Spleen (tissue), 11 donors: ENCODE results near the gene DDX55. TPM values are rescaled to one million over a fixed set of nuclear protein-coding genes. Genes with fewer than 3 reads are reported as not detected.
A peak's percentile ranks its signal among the peaks of the same experiment; 100 is the strongest.
"Not testable (repeated sequence)": the region's sequence is repeated elsewhere in the genome, so short reads cannot be mapped to it uniquely, and the experiment has no call there.

Experiments used
- DNase-seq: peaks from one replicate; pipeline ENCODE4 v3.0.0-alpha.2; 2020
- H3K27ac ChIP-seq, 8 donors: fragments of 200-600 bp; sonication (generic) in 7 of 8; 1 replicate in 4 of 8; 2 replicates in 4 of 8; pipeline versions ENCODE4 v1.5.0 to v1.8.0; 2016 to 2021; ENCODE audit warnings: inconsistent platforms in 4 of 8, mild to moderate bottlenecking in 4 of 8, moderate library complexity in 1 of 8
- H3K27me3 ChIP-seq, 7 donors: fragments of 200-600 bp; sonication (generic) in 6 of 7; replicated peaks in 1 of 7; 1 replicate in 4 of 7; 2 replicates in 3 of 7; pipeline versions ENCODE4 v1.5.0 to v1.8.0; 2016 to 2021; ENCODE audit warnings: inconsistent platforms in 3 of 7, mild to moderate bottlenecking in 1 of 7
- H3K36me3 ChIP-seq, 6 donors: fragments of 200-600 bp; sonication (generic) in 5 of 6; 1 replicate in 4 of 6; 2 replicates in 2 of 6; pipeline versions ENCODE4 v1.5.0 to v1.8.0; 2016 to 2021; ENCODE audit warnings: inconsistent platforms in 2 of 6
- H3K4me1 ChIP-seq, 6 donors: fragments of 200-600 bp; sonication (generic) in 5 of 6; 1 replicate in 3 of 6; 2 replicates in 3 of 6; pipeline versions ENCODE4 v1.5.0 to v1.8.0; 2016 to 2021; ENCODE audit warnings: inconsistent platforms in 3 of 6
- H3K4me3 ChIP-seq, 8 donors: fragments of 200-600 bp; sonication (generic) in 7 of 8; 1 replicate in 4 of 8; 2 replicates in 4 of 8; pipeline versions ENCODE4 v1.5.0 to v1.8.0; 2016 to 2021; ENCODE audit warnings: inconsistent platforms in 4 of 8, mild to moderate bottlenecking in 4 of 8, moderate library complexity in 2 of 8
- H3K9me3 ChIP-seq, 8 donors: fragments of 200-600 bp; sonication (generic) in 7 of 8; 1 replicate in 4 of 8; 2 replicates in 4 of 8; pipeline versions ENCODE4 v1.5.0 to v1.8.0; 2016 to 2021; ENCODE audit warnings: inconsistent platforms in 4 of 8
- POLR2A ChIP-seq, 3 donors: fragments of 450-650 bp; IDR thresholded peaks; one replicate each; pipeline ENCODE4 v1.5.1; 2017; ENCODE audit warnings: antibody characterized with exemption in 3 of 3, mild to moderate bottlenecking in 1 of 3
- POLR2AphosphoS5 ChIP-seq, 3 donors: sonication (generic); formaldehyde crosslinking; IDR thresholded peaks; one replicate each; pipeline ENCODE4 v1.5.1; 2017; ENCODE audit warnings: antibody characterized with exemption in 3 of 3
- WGBS, 5 donors: extraction: QIAGEN DNeasy Blood & Tissue Kit in 3 of 5; methylation state at CpG; one replicate each; pipeline versions ENCODE4 v1.1.5 to v1.1.7; 2013 to 2018; 5-methylcytosine and 5-hydroxymethylcytosine counted together
- intact Hi-C: fragments of 100-400 bp; cut with DNase I; formaldehyde crosslinking; loops from one replicate; pipeline ENCODE4 v1.15.0; 2023; ENCODE audit warnings: low total_unique reads
- polyA plus RNA-seq, 3 donors: library from polyadenylated mRNA; stranded (reverse); fragments of 200-250 nt; gene quantifications; one replicate each; pipeline ENCODE4 v1.2.1, GENCODE V29; 2013
- total RNA-seq, 7 donors: library from RNA; depleted of rRNA in 3 of 7; stranded (reverse); fragments of >200 nt in 3 of 7; fragmentation: NEBNext Ultra II Directional in 4 of 7; extraction: Animal tissue kit (Norgen Biotek cat#: 25700) in 4 of 7; gene quantifications; one replicate each; pipeline versions ENCODE4 v1.1.0 to v1.2.1, GENCODE V29; 2016 to 2021
- TF ChIP-seq, protein P1 (sequence below), 11 experiments: fragments of 200-600 bp in 7 of 11; fragments of 450-650 bp in 4 of 11; sonication (generic) in 4 of 11; IDR thresholded peaks in 8 of 11; conservative IDR thresholded peaks in 3 of 11; 1 replicate in 7 of 11; 2 replicates in 4 of 11; pipeline versions ENCODE4 v1.4.0 to v1.8.0; 2016 to 2021; ENCODE audit warnings: antibody characterized with exemption in 11 of 11, inconsistent platforms in 4 of 11, mild to moderate bottlenecking in 1 of 11
- donor health status: healthy with polysubstance abuse.
- donor health status: DM: no; HTN: no; CAD: no; lungs with moderate emphysema.
- donor health status: DM: no; HTN: no; CAD: no.
- donor health status: Bipolar disorder and iron deficiency.
- donor health status: healthy.
- donor health status: DM: no; HTN: no; CAD: no.
- donor health status: DM: yes; HTN: yes; CAD: no.

DDX55 gene
- total and polyA plus RNA-seq, 10 donors = 16.4 to 43.7 (median 22.2) TPM

DNA sequence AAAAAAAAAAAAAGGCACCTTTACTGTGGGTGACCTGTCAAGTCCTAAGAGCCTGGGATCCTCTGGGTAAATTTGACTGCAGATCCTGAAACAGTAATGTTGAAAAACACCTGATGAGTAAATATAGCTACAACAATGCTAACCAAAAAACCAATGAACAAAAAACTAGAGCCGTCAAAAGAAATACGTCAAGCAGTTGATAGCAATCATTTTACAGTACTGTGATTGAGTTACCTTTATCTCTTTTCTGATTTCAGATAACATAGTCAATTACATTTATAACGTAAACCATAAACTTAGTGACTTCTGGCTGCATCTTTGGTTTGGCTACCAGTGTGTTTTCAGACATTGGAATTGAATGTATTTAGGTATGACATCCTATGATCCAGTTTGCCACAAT, 23.7 kb upstream of the DDX55 start:
- 91 to 97% (median 93%) methylated on average over 3 of the region's 3 CpGs for WGBS, 5 donors
- DNase-seq = no peak
- Histone ChIP-seq H3K4me1 (peaks cover 15 to 29% (median 21%) of the 10 kb centered on the region in 6 donors), H3K9me3 (peaks cover 0 to 4% (median 0%) of the 10 kb centered on the region in 8 donors), H3K36me3 (peaks cover 0 to 6% (median 0%) of the 10 kb centered on the region in 6 donors), H3K27ac (no peak overlapping the region), H3K27me3 (no peaks in the 10 kb centered on the region), H3K4me3 (no peak overlapping the region)
- TF ChIP-seq POLR2A (IDR thresholded peaks at IDR 0.05) (no peak), POLR2AphosphoS5 (IDR thresholded peaks at IDR 0.05) (no peak)
- TF ChIP-seq, protein P1, sequence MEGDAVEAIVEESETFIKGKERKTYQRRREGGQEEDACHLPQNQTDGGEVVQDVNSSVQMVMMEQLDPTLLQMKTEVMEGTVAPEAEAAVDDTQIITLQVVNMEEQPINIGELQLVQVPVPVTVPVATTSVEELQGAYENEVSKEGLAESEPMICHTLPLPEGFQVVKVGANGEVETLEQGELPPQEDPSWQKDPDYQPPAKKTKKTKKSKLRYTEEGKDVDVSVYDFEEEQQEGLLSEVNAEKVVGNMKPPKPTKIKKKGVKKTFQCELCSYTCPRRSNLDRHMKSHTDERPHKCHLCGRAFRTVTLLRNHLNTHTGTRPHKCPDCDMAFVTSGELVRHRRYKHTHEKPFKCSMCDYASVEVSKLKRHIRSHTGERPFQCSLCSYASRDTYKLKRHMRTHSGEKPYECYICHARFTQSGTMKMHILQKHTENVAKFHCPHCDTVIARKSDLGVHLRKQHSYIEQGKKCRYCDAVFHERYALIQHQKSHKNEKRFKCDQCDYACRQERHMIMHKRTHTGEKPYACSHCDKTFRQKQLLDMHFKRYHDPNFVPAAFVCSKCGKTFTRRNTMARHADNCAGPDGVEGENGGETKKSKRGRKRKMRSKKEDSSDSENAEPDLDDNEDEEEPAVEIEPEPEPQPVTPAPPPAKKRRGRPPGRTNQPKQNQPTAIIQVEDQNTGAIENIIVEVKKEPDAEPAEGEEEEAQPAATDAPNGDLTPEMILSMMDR (IDR thresholded peaks at IDR 0.05 in 8 of 11, conservative IDR thresholded peaks at IDR 0.05 in 3 of 11) = no peak
- intact Hi-C loops = no loop called here

DNA sequence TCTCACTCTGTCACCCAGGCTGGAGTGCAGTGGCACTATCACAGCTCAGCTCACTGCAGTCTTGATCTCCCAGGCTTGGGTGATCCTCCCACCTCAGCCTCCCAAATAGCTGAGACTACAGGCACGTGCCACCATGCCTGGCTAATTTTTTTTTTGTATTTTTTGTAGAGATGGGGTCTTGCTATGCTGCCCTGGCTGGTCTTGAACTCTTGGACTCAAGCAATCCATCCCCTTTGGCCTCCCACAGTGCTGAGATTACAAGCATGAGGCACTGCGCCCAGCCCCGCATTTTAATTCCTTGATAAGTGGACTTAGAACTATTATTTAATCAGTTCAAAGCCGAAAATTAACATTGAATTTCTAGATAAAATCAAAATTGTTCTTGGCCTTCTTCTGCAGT, 23.1 kb upstream of the DDX55 start:
- peaks cover 16 to 33% (median 25%) of the 10 kb centered on the region in 6 donors for H3K4me1 ChIP-seq
- intact Hi-C loops, DNase-seq, H3K4me3 ChIP-seq, H3K27ac ChIP-seq, H3K36me3 ChIP-seq, H3K9me3 ChIP-seq, H3K27me3 ChIP-seq: not testable (repeated sequence)
- 93 to 99% (median 97%) methylated on average over 4 of the region's 4 CpGs for WGBS, 5 donors

DNA sequence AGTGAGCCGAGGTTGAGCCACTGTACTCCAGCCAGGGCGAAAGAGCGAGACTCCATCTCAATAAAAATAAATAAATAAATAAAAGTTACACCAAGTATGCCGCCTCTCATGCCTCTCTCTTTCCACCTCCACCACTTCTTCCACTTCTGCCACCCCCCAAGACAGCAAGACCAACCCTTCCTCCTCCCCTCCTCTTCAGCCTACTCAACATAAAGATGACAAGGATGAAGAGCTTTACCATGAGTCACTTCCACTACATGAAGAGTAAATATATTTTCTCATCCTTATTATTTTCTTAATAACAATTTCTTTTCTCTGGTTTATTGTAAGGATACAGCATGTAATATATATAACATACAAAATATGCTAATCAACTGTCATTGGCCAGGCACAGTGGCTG, 21.1 kb upstream of the DDX55 start:
- H3K36me3 ChIP-seq = peaks cover 0 to 6% (median 0%) of the 10 kb centered on the region in 6 donors
- peaks cover 24 to 44% (median 34%) of the 10 kb centered on the region in 6 donors for H3K4me1 ChIP-seq
- H3K9me3 ChIP-seq = peaks cover 0 to 4% (median 0%) of the 10 kb centered on the region in 8 donors
- WGBS, 5 donors = 91 to 97% (median 96%) methylated on average over 4 of the region's 4 CpGs
- TF ChIP-seq, protein P1 (IDR thresholded peaks at IDR 0.05 in 8 of 11, conservative IDR thresholded peaks at IDR 0.05 in 3 of 11) = no peak
- TF ChIP-seq POLR2AphosphoS5 (IDR thresholded peaks at IDR 0.05) (no peak), POLR2A (IDR thresholded peaks at IDR 0.05) (no peak)
- intact Hi-C loops = no loop called here
- H3K4me3 ChIP-seq = no peak overlapping the region
- DNase-seq = no peak
- peak overlapping the region in 2 of 8 donors; percentile 30 for H3K27ac ChIP-seq
- no peaks in the 10 kb centered on the region for H3K27me3 ChIP-seq

DNA sequence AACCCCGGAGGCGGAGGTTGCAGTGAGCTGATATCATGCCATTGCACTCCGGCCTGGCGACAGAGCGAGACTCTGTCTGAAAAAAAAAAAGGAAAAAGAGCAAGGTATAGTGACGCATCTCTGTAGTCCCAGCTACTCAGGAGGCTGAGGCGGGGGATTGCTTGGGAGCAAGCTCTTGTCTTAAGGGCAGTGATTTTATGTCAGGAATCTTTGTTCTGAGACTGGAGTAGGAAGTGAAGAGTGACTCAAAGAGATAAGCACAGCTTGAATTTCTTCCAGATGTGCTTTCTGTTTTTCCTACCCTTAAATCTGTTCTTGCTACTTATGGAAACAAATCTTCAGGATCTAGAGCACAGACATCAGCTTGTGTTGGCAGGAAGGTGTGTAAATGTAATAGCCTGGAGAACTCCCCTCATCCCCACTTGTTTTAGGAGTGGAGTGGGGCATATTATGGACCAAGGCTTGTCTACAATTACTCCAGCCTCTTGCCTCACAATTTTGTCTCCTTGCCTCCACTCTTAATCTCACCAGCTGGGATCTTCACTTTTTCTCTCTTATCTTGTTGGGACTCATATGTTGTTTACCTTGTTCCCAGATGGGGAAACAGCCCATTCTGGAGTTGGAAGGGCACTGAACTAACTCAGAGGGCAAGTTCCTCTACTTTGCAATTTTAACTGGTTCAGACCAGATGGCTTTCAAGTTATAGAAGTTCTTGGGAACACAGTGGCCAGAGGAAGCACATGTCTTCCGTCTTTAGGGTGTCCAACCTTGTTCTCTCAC, 10.0 kb upstream of the DDX55 start:
- H3K27ac ChIP-seq = no peak overlapping the region
- peaks cover 15 to 91% (median 53%) of the 10 kb centered on the region in 6 donors for H3K4me1 ChIP-seq
- TF ChIP-seq POLR2A (IDR thresholded peaks at IDR 0.05) = no peak
- TF ChIP-seq, protein P1 (IDR thresholded peaks at IDR 0.05 in 8 of 11, conservative IDR thresholded peaks at IDR 0.05 in 3 of 11) = no peak
- TF ChIP-seq POLR2AphosphoS5 (IDR thresholded peaks at IDR 0.05) = no peak
- DNase-seq = no peak
- WGBS, 5 donors = 72 to 85% (median 82%) methylated on average over 8 of the region's 8 CpGs
- intact Hi-C loops = no loop called here
- H3K27me3 ChIP-seq = no peaks in the 10 kb centered on the region
- H3K36me3 ChIP-seq = peaks cover 2 to 100% (median 88%) of the 10 kb centered on the region in 6 donors
- H3K9me3 ChIP-seq = no peaks in the 10 kb centered on the region
- H3K4me3 ChIP-seq = no peak overlapping the region
